Measurements from ENCODE around the gene G6PC3.

GRCh38 chr17:44123356-44124117, 53.0 kb downstream of the G6PC3 start, which contains the start of gene HDAC5:
- TF ChIP-seq FOXP2 (optimal IDR thresholded peaks at IDR 0.05; ENCODE audit: control extremely low read depth, extremely low read length, insufficient read depth): peak; percentile 69
- peak; percentile 81 for TF ChIP-seq POLR2AphosphoS5 (IDR thresholded peaks at IDR 0.05; ENCODE audit: borderline replicate concordance, low read depth, low read length)
- no peak for TF ChIP-seq EZH2 (IDR thresholded peaks at IDR 0.05)
